Tibial nerve (tissue), 4 donors: ENCODE measurements around the gene RALB.

Experiments used
- CTCF ChIP-seq, 5 experiments: fragments of 200-600 bp in 3 of 5; fragments of 450-650 bp in 2 of 5; sonication (generic) in 3 of 5; IDR thresholded peaks; one replicate each; pipeline ENCODE4 v1.5.1; 2016 to 2019; ENCODE audit warnings: antibody characterized with exemption in 5 of 5, mild to moderate bottlenecking in 3 of 5, moderate library complexity in 2 of 5
- EP300 ChIP-seq, 2 donors: sonication (generic); formaldehyde crosslinking; IDR thresholded peaks; one replicate each; pipeline ENCODE4 v1.6.1; 2017; ENCODE audit warnings: antibody characterized with exemption in 2 of 2, mild to moderate bottlenecking in 1 of 2
- POLR2A ChIP-seq, 2 donors: fragments of 450-650 bp; IDR thresholded peaks; one replicate each; pipeline ENCODE4 v1.6.1; 2017; ENCODE audit warnings: antibody characterized with exemption in 2 of 2, mild to moderate bottlenecking in 2 of 2, moderate library complexity in 2 of 2

DNA sequence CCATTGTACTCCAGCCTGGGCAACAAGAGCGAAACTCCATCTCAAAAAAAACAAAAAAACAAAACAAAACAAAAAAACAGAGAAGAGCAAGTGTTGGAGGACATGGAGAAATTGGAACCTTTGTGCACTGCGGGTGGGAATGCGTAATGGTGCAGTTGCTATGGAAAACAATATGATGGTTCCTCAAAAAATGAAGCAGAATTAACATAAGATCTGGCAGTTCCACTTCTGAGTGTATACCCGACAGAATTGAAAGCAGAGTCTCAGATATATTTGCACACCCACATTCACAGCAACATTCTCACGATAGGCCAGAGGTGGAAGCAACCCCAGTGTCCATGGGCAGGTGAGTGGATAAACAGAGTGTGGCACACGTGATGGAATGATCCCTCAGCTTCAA is 11.0 kb upstream of the RALB start:
- TF ChIP-seq CTCF (IDR thresholded peaks at IDR 0.05) = no peak
- no peak for TF ChIP-seq EP300 (IDR thresholded peaks at IDR 0.05)
- no peak for TF ChIP-seq POLR2A (IDR thresholded peaks at IDR 0.05)
